ENCODE measurements around the gene L3MBTL3. TPM values are rescaled to one million over a fixed set of nuclear protein-coding genes. Genes with fewer than 3 reads are reported as not detected.

L3MBTL3 gene
- total and polyA plus RNA-seq, 2 experiments from 2014 or later, result 8.7 to 11.2 TPM

GRCh38 chr6:130156908-130157307 is 138.5 kb downstream of the L3MBTL3 start (continued):
- TF ChIP-seq ZNF462 (CRISPR knock-in tag; IDR thresholded peaks at IDR 0.05), result no peak
- TF ChIP-seq ZNF331 (CRISPR knock-in tag; IDR thresholded peaks at IDR 0.05; ENCODE audit: low read depth), result no peak
- TF ChIP-seq CREB1 (CRISPR knock-in tag; IDR thresholded peaks at IDR 0.05; ENCODE audit: low read depth), result no peak
- TF ChIP-seq POLR2AphosphoS5 (IDR thresholded peaks at IDR 0.05; ENCODE audit: low read depth), result no peak
- no peak for TF ChIP-seq CTCF (conservative IDR thresholded peaks at IDR 0.05; ENCODE audit: low read depth in 2 of 2)
- no peak for TF ChIP-seq EZH2phosphoT487 (IDR thresholded peaks at IDR 0.05; ENCODE audit: unreplicated experiment)

- Histone ChIP-seq H3K79me2 (replicated peaks; ENCODE audit: insufficient read depth) (no peaks in the 10 kb centered on the region), H3K4me1 (ENCODE audit: insufficient read depth) (no peaks in the 10 kb centered on the region), H3K27me3 (ENCODE audit: insufficient read depth) (no peaks in the 10 kb centered on the region), H3K9me2 (ENCODE audit: insufficient read depth) (no peaks in the 10 kb centered on the region), H2AFZ (no peak overlapping the region), H3K27ac (ENCODE audit: low read depth) (no peak overlapping the region), H3K36me3 (ENCODE audit: insufficient read depth) (0 out of 2 replicates have a peak, but pooled peaks cover 3% of the 10 kb centered on the region), H4K20me1 (replicated peaks; ENCODE audit: insufficient read depth) (no peaks in the 10 kb centered on the region), H3K4me2 (no peak overlapping the region), H3F3A (replicated peaks; ENCODE audit: low read depth) (no peaks in the 10 kb centered on the region), H3K4me3 (no peak overlapping the region)
- Mint-ChIP-seq H3K36me3 (ENCODE audit: low read depth) (peaks cover 17% of the 10 kb centered on the region; the same call in 2 of the 3 replicates), H3K27me3 (ENCODE audit: insufficient read depth, low read depth, poor library complexity) (peaks cover 2% of the 10 kb centered on the region), H3K27ac (no peak overlapping the region), H3K9me3 (peaks cover 14% of the 10 kb centered on the region), H3K4me1 (no peaks in the 10 kb centered on the region), H3K4me3 (no peak overlapping the region)
- ATAC-seq (no peak), DNase-seq (ENCODE audit: low spot score) (no peak)
- TF ChIP-seq POLR2AphosphoS5 (IDR thresholded peaks at IDR 0.05; ENCODE audit: low read depth) (no peak), ZNF462 (CRISPR knock-in tag; IDR thresholded peaks at IDR 0.05) (no peak)
Observed at GRCh38 chr6:130158056-130158455, 139.7 kb downstream of the L3MBTL3 start.

Data from GM23338 (cell line).